CD14-positive monocyte (primary cell): ENCODE measurements around the gene ARL15. TPM values are rescaled to one million over a fixed set of nuclear protein-coding genes. Genes with fewer than 3 reads are reported as not detected.

Source experiments
- DNase-seq, 3 donors: peaks; one replicate each; pipeline ENCODE4 v3.0.0-alpha.2; 2011 to 2022
- H2AFZ ChIP-seq: 2 replicates; pipeline ENCODE4 v1.6.0; 2012; ENCODE audit warnings: mild to moderate bottlenecking, low read depth, low read length, inconsistent platforms; ENCODE audit not compliant: insufficient read depth, poor library complexity, severe bottlenecking
- H3K27ac ChIP-seq, 2 donors: 1 replicate in 1 of 2; 2 replicates in 1 of 2; pipeline ENCODE4 v1.5.1; 2012 to 2013; ENCODE audit warnings: low read length in 2 of 2, control low read depth in 1 of 2, inconsistent platforms in 1 of 2, low read depth in 1 of 2, mild to moderate bottlenecking in 1 of 2
- H3K27me3 ChIP-seq, 2 donors: one replicate each; pipeline versions ENCODE4 v1.6.0 to v1.6.1; 2011 to 2013; ENCODE audit warnings: low read length in 2 of 2; ENCODE audit not compliant: control insufficient read depth in 2 of 2, insufficient read depth in 2 of 2
- H3K36me3 ChIP-seq, 2 donors: replicated peaks in 1 of 2; 1 replicate in 1 of 2; 2 replicates in 1 of 2; pipeline versions ENCODE4 v1.5.1 to v1.6.1; 2012 to 2013; ENCODE audit warnings: low read length in 2 of 2, control low read depth in 1 of 2, inconsistent platforms in 1 of 2, mild to moderate bottlenecking in 1 of 2; ENCODE audit not compliant: insufficient read depth in 2 of 2, control insufficient read depth in 1 of 2
- H3K4me1 ChIP-seq, 2 donors: 1 replicate in 1 of 2; 2 replicates in 1 of 2; pipeline versions ENCODE4 v1.5.1 to v1.6.1; 2012 to 2013; ENCODE audit warnings: low read length in 2 of 2, control low read depth in 1 of 2, inconsistent platforms in 1 of 2, mild to moderate bottlenecking in 1 of 2, moderate library complexity in 1 of 2; ENCODE audit not compliant: insufficient read depth in 2 of 2, control insufficient read depth in 1 of 2
- H3K4me2 ChIP-seq: replicated peaks from 2 replicates; pipeline ENCODE3; 2012; ENCODE audit warnings: low read length, moderate library complexity, mild to moderate bottlenecking; ENCODE audit not compliant: poor library complexity, severe bottlenecking; ENCODE audit errors: extremely low read depth
- H3K4me3 ChIP-seq, 3 experiments: fragments of 200-600 bp in 1 of 3; sonication (generic) in 1 of 3; replicated peaks in 1 of 3; 1 replicate in 2 of 3; 2 replicates in 1 of 3; pipeline ENCODE4 v1.5.1; 2011 to 2013; ENCODE audit warnings: low read length in 3 of 3, mild to moderate bottlenecking in 3 of 3, control low read depth in 2 of 3, low read depth in 2 of 3, inconsistent platforms in 1 of 3, moderate library complexity in 1 of 3
- H3K79me2 ChIP-seq: 2 replicates; pipeline ENCODE4 v1.6.0; 2012; ENCODE audit warnings: mild to moderate bottlenecking, control low read depth, inconsistent platforms, low read length, moderate library complexity; ENCODE audit not compliant: insufficient read depth
- H3K9ac ChIP-seq: 2 replicates; pipeline ENCODE4 v1.6.0; 2017; ENCODE audit warnings: low read length, mild to moderate bottlenecking; ENCODE audit not compliant: insufficient read depth, poor library complexity, severe bottlenecking
- H3K9me3 ChIP-seq, 2 donors: replicated peaks in 1 of 2; 1 replicate in 1 of 2; 2 replicates in 1 of 2; pipeline versions ENCODE4 v1.5.1 to v1.6.1; 2012 to 2013; ENCODE audit warnings: low read length in 2 of 2, control low read depth in 1 of 2; ENCODE audit not compliant: control insufficient read depth in 1 of 2, insufficient read depth in 1 of 2
- H4K20me1 ChIP-seq: 2 replicates; pipeline ENCODE4 v1.6.0; 2012; ENCODE audit warnings: mild to moderate bottlenecking, low read length, control low read depth, moderate library complexity; ENCODE audit not compliant: insufficient read depth
- H3K27ac Mint-ChIP-seq, 7 donors: one replicate each; pipeline ENCODE4 v1.8.0; 2020; ENCODE audit warnings: mild to moderate bottlenecking in 7 of 7, mixed read lengths in 7 of 7, moderate library complexity in 6 of 7, inconsistent platforms in 2 of 7
- H3K27me3 Mint-ChIP-seq, 3 donors: one replicate each; pipeline ENCODE4 v1.8.0; 2021 to 2022; ENCODE audit warnings: low read depth in 3 of 3, mild to moderate bottlenecking in 3 of 3, mixed read lengths in 3 of 3, moderate library complexity in 3 of 3, inconsistent platforms in 1 of 3
- H3K36me3 Mint-ChIP-seq, 2 donors: one replicate each; pipeline ENCODE4 v1.8.0; 2020; ENCODE audit warnings: mixed read lengths in 2 of 2, inconsistent platforms in 1 of 2, mild to moderate bottlenecking in 1 of 2
- H3K4me1 Mint-ChIP-seq: one replicate; pipeline ENCODE4 v1.8.0; 2020; ENCODE audit warnings: mild to moderate bottlenecking, mixed read lengths
- H3K4me3 Mint-ChIP-seq, 2 donors: one replicate each; pipeline ENCODE4 v1.8.0; 2020; ENCODE audit warnings: mild to moderate bottlenecking in 2 of 2, mixed read lengths in 2 of 2, moderate library complexity in 1 of 2
- H3K9me3 Mint-ChIP-seq, 7 donors: one replicate each; pipeline ENCODE4 v1.8.0; 2020 to 2022; ENCODE audit warnings: mixed read lengths in 7 of 7, mild to moderate bottlenecking in 6 of 7, moderate library complexity in 6 of 7, inconsistent platforms in 2 of 7
- CTCF ChIP-seq: fragments of 200-600 bp; IDR thresholded peaks from one replicate; pipeline ENCODE4 v1.8.0; 2022; ENCODE audit warnings: antibody characterized with exemption, mild to moderate bottlenecking
- WGBS: methylation state at CpG from one replicate; pipeline ENCODE4 v1.1.5; 2013; ENCODE audit warnings: missing lambda C conversion rate; ENCODE audit not compliant: insufficient coverage; 5-methylcytosine and 5-hydroxymethylcytosine counted together
- intact Hi-C, 2 donors: fragments of 100-400 bp; cut with micrococcal nuclease; formaldehyde crosslinking; loops; one replicate each; pipeline versions ENCODE4 v1.15.0 to v1.15.1; 2023
- polyA plus RNA-seq, 3 donors: library from polyadenylated mRNA; depleted of rRNA in 1 of 3; unstranded in 2 of 3; stranded (reverse) in 1 of 3; fragments of 300-500 nt in 2 of 3; fragments of >200 nt in 1 of 3; fragmentation: Illumina TruSeq in 2 of 3; gene quantifications; 1 replicate in 2 of 3; 2 replicates in 1 of 3; pipeline ENCODE4 v1.2.3, GENCODE V29; 2012 to 2021

ARL15 gene
- polyA plus RNA-seq, 3 donors, result 10.5 to 27.6 (median 18.0) TPM

- no peak for TF ChIP-seq CTCF
- no peak overlapping the region for H3K27ac ChIP-seq
- DNase-seq, result no peak
- no peaks in the 10 kb centered on the region for H3K4me1 Mint-ChIP-seq
- no peaks in the 10 kb centered on the region for H3K36me3 ChIP-seq
- no peaks in the 10 kb centered on the region for H3K27me3 ChIP-seq
- no peaks in the 10 kb centered on the region for H3K79me2 ChIP-seq
- H3K27ac Mint-ChIP-seq, result no peak overlapping the region
- H3K4me3 ChIP-seq, result no peak overlapping the region
- intact Hi-C loops, result no loop called here
- H3K4me2 ChIP-seq, result no peak overlapping the region
- no peaks in the 10 kb centered on the region for H3K9me3 ChIP-seq
- no peaks in the 10 kb centered on the region for H3K27me3 Mint-ChIP-seq
- H3K9ac ChIP-seq, result no peak overlapping the region
- H3K4me1 ChIP-seq, result no peaks in the 10 kb centered on the region
- H2AFZ ChIP-seq, result no peak overlapping the region
- H4K20me1 ChIP-seq, result no peaks in the 10 kb centered on the region
- no peak overlapping the region for H3K4me3 Mint-ChIP-seq
- peaks cover 0 to 2% (median 0%) of the 10 kb centered on the region in 7 donors for H3K9me3 Mint-ChIP-seq
- H3K36me3 Mint-ChIP-seq, result peaks cover 5 to 6% of the 10 kb centered on the region in 2 donors
- WGBS, result no CpG with 5 or more reads among the region's 1 CpG
Observed at GRCh38 chr5:54037205-54037604, 273.2 kb downstream of the ARL15 start.

GRCh38 chr5:54030981-54031380, 279.4 kb downstream of the ARL15 start:
- no peaks in the 10 kb centered on the region for H3K27me3 ChIP-seq
- H3K4me2 ChIP-seq, result no peak overlapping the region
- Mint-ChIP-seq H3K27ac (no peak overlapping the region), H3K4me3 (no peak overlapping the region), H3K9me3 (peaks cover 0 to 3% (median 0%) of the 10 kb centered on the region in 7 donors), H3K4me1 (no peaks in the 10 kb centered on the region), H3K36me3 (peaks cover 3 to 10% of the 10 kb centered on the region in 2 donors), H3K27me3 (no peaks in the 10 kb centered on the region)
- H3K9me3 ChIP-seq, result no peaks in the 10 kb centered on the region
- no peak overlapping the region for H3K4me3 ChIP-seq
- intact Hi-C loops, result no loop called here
- no peak overlapping the region for H3K9ac ChIP-seq
- H2AFZ ChIP-seq, result no peak overlapping the region
- H4K20me1 ChIP-seq, result no peaks in the 10 kb centered on the region
- no peaks in the 10 kb centered on the region for H3K36me3 ChIP-seq
- no CpG with 5 or more reads among the region's 3 CpGs for WGBS
- DNase-seq, result no peak
- no peaks in the 10 kb centered on the region for H3K79me2 ChIP-seq
- TF ChIP-seq CTCF, result no peak
- H3K27ac ChIP-seq, result no peak overlapping the region
- no peaks in the 10 kb centered on the region for H3K4me1 ChIP-seq
